ENCODE data around the gene ASPM.

DNA sequence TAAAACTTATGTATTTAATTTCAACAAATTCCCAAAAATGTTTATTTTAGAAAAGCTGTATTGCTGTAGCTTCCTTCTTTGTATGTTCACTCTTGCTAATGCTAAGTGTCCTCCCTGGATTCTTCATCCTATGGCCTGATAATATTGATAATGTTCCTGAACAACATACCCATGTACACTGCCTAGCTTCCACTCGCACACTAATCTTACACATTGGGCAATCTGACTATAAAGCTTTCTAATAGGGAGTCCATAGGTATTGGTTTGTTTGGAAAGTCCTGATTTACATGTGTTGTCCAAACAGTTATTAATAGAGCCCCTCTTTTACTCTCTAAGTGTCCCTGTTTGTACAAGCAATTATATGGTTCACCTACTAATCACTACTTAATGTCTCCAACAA, 80.2 kb downstream of the ASPM start:
- no peak for TF ChIP-seq TCF7L2 (IDR thresholded peaks at IDR 0.05; ENCODE audit: borderline replicate concordance, low read depth, low read length)
- no peak for TF ChIP-seq ZNF138 (tag by site-specific recombination; IDR thresholded peaks at IDR 0.05; ENCODE audit: borderline replicate concordance)
- TF ChIP-seq CTCF (tag by site-specific recombination; IDR thresholded peaks at IDR 0.05), result no peak
- TF ChIP-seq ZFP3 (tag by site-specific recombination; IDR thresholded peaks at IDR 0.05; ENCODE audit: low read depth), result no peak
- TF ChIP-seq ZNF776 (tag by site-specific recombination; IDR thresholded peaks at IDR 0.05; ENCODE audit: borderline replicate concordance), result no peak
- no peak for TF ChIP-seq MYNN (tag by site-specific recombination; IDR thresholded peaks at IDR 0.05; ENCODE audit: borderline replicate concordance)
- TF ChIP-seq RBAK (tag by site-specific recombination; IDR thresholded peaks at IDR 0.05), result no peak
- no peak for TF ChIP-seq YY1 (tag by site-specific recombination; IDR thresholded peaks at IDR 0.05)

Data from HEK293 (cell line).